HL-60 (cell line): ENCODE results near the gene SOX3.

Experiments used
- CTCF ChIP-seq: IDR thresholded peaks from one replicate; pipeline ENCODE4 v1.5.1; 2011; ENCODE audit warnings: low read length, control low read depth, inconsistent platforms; ENCODE audit not compliant: insufficient read depth
- GABPA ChIP-seq: IDR thresholded peaks from 2 replicates; pipeline ENCODE4 v1.6.1; 2012; ENCODE audit warnings: low read depth
- POLR2AphosphoS5 ChIP-seq: IDR thresholded peaks from 2 replicates; pipeline ENCODE4 v1.6.1; 2012; ENCODE audit warnings: low read depth
- SPI1 ChIP-seq: IDR thresholded peaks from 2 replicates; pipeline ENCODE4 v1.6.1; 2012; ENCODE audit warnings: low read depth, mild to moderate bottlenecking, borderline replicate concordance
- TF ChIP-seq, protein P1 (sequence below): IDR thresholded peaks from 2 replicates; pipeline ENCODE4 v1.6.1; 2012; ENCODE audit warnings: low read depth; ENCODE audit not compliant: insufficient replicate concordance

DNA sequence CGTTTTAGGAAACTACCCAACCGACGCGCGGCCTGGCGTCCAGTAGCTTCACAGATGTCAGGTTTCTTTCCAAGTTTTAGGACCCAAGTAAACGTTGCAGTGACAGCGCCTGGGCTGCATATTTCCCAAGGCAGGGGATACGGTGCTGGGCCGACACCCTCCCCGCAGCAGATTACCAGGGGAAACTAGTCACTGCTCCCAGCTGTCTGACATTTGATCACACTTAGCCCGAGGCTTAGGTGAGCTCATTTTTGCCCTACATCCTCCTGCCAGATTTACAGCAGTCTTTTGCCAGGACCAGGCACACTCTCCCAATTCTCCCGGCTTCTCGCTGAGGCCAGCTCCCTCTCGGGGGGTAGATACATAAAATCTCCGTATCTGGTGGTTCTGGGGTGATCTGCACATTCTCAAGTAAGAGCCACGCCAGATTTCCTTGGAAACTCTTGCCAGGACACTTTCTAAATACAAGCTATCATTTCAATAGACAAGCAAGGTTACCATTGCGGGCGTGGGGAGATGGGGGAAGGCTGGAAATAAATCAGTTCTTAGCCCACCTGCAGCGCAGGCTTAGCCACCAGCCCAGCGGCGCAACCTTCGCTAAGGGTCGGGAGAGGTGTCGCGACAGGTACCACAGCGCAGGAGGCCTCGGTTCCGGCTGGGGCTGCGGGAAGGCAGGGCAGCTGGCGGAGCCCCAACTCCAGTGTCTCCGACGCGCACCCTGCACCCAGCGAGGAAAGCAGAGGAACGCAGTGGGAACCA is 2.5 kb upstream of the SOX3 start:
- TF ChIP-seq CTCF, result no peak
- TF ChIP-seq POLR2AphosphoS5, result no peak
- TF ChIP-seq, protein P1, sequence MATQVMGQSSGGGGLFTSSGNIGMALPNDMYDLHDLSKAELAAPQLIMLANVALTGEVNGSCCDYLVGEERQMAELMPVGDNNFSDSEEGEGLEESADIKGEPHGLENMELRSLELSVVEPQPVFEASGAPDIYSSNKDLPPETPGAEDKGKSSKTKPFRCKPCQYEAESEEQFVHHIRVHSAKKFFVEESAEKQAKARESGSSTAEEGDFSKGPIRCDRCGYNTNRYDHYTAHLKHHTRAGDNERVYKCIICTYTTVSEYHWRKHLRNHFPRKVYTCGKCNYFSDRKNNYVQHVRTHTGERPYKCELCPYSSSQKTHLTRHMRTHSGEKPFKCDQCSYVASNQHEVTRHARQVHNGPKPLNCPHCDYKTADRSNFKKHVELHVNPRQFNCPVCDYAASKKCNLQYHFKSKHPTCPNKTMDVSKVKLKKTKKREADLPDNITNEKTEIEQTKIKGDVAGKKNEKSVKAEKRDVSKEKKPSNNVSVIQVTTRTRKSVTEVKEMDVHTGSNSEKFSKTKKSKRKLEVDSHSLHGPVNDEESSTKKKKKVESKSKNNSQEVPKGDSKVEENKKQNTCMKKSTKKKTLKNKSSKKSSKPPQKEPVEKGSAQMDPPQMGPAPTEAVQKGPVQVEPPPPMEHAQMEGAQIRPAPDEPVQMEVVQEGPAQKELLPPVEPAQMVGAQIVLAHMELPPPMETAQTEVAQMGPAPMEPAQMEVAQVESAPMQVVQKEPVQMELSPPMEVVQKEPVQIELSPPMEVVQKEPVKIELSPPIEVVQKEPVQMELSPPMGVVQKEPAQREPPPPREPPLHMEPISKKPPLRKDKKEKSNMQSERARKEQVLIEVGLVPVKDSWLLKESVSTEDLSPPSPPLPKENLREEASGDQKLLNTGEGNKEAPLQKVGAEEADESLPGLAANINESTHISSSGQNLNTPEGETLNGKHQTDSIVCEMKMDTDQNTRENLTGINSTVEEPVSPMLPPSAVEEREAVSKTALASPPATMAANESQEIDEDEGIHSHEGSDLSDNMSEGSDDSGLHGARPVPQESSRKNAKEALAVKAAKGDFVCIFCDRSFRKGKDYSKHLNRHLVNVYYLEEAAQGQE, result no peak
- no peak for TF ChIP-seq GABPA
- no peak for TF ChIP-seq SPI1
